ENCODE data around the gene FIGNL1.
A peak's percentile ranks its signal among the peaks of the same experiment; 100 is the strongest.

FIGNL1 gene

DNA sequence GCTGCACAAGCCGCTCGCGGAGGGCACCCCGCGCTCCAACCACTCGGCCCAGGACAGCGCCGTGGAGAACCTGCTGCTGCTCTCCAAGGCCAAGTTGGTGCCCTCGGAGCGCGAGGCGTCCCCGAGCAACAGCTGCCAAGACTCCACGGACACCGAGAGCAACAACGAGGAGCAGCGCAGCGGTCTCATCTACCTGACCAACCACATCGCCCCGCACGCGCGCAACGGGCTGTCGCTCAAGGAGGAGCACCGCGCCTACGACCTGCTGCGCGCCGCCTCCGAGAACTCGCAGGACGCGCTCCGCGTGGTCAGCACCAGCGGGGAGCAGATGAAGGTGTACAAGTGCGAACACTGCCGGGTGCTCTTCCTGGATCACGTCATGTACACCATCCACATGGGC, 50.0 kb downstream of the FIGNL1 start:
- no peak for DNase-seq (ENCODE audit: low read depth)
- no peak overlapping the region for H3K4me3 ChIP-seq (ENCODE audit: low read depth, low read length)
- TF ChIP-seq, protein P1, sequence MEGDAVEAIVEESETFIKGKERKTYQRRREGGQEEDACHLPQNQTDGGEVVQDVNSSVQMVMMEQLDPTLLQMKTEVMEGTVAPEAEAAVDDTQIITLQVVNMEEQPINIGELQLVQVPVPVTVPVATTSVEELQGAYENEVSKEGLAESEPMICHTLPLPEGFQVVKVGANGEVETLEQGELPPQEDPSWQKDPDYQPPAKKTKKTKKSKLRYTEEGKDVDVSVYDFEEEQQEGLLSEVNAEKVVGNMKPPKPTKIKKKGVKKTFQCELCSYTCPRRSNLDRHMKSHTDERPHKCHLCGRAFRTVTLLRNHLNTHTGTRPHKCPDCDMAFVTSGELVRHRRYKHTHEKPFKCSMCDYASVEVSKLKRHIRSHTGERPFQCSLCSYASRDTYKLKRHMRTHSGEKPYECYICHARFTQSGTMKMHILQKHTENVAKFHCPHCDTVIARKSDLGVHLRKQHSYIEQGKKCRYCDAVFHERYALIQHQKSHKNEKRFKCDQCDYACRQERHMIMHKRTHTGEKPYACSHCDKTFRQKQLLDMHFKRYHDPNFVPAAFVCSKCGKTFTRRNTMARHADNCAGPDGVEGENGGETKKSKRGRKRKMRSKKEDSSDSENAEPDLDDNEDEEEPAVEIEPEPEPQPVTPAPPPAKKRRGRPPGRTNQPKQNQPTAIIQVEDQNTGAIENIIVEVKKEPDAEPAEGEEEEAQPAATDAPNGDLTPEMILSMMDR (IDR thresholded peaks at IDR 0.05; ENCODE audit: insufficient read depth, low read depth, low read length, missing control alignments), result no peak

DNA sequence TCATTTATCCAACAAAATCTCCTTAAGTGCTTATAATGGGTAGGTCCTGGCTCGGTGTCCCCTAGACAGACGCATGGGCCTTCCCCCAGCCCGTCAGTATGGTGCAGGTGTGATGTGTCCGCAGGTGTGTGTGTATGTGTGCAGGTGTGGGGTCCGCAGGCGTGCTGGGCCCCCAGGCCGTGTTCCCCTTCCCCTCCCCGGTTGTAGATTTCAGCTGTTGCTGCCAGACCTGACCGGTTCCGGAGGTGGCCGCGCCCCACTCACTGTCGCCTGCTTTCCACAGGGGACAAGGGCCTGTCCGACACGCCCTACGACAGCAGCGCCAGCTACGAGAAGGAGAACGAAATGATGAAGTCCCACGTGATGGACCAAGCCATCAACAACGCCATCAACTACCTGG, 50.5 kb downstream of the FIGNL1 start:
- TF ChIP-seq, protein P1 (IDR thresholded peaks at IDR 0.05; ENCODE audit: insufficient read depth, low read depth, low read length, missing control alignments), result no peak
- no peak overlapping the region for H3K4me3 ChIP-seq (ENCODE audit: low read depth, low read length)
- DNase-seq (ENCODE audit: low read depth), result no peak

DNA sequence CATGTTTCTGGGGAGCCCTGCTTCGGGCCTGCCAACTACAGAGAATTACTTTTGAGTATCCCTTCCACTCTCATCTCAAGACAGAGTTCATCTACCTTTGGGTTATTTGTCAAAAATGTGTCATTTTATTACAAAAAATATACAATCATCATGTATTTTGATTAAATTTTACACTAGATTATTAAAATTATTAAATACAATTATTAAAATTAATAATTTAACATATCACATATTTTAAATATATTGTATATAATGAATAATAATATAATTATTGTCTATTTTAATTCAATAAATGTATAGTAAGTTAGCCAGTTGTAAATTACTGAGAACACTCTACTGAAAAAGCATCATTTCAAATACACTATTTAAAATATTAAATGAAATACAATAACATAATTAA, 50.9 kb downstream of the FIGNL1 start:
- TF ChIP-seq, protein P1 (IDR thresholded peaks at IDR 0.05; ENCODE audit: insufficient read depth, low read depth, low read length, missing control alignments), result no peak
- H3K4me3 ChIP-seq (ENCODE audit: low read depth, low read length), result no peak overlapping the region
- DNase-seq (ENCODE audit: low read depth), result no peak

DNA sequence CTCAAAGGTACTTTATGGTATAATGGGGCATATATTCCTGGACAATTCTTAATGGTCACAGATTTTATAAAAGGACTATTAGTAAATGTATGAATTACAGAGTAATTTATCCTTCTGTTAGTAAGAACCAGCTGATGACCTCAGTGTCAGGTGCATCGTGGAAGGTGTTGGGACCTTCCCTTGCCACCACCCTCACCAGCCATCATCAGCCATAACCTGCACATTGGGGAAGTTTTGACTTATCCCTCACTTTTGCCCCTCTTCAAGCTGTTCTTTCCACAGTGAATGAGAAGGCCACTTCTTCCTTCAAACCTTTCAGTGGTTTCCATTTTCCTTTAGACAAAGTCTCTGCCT, 52.2 kb downstream of the FIGNL1 start:
- DNase-seq (ENCODE audit: low read depth), result no peak
- no peak overlapping the region for H3K4me3 ChIP-seq (ENCODE audit: low read depth, low read length)
- TF ChIP-seq, protein P1 (IDR thresholded peaks at IDR 0.05; ENCODE audit: insufficient read depth, low read depth, low read length, missing control alignments), result no peak

DNA sequence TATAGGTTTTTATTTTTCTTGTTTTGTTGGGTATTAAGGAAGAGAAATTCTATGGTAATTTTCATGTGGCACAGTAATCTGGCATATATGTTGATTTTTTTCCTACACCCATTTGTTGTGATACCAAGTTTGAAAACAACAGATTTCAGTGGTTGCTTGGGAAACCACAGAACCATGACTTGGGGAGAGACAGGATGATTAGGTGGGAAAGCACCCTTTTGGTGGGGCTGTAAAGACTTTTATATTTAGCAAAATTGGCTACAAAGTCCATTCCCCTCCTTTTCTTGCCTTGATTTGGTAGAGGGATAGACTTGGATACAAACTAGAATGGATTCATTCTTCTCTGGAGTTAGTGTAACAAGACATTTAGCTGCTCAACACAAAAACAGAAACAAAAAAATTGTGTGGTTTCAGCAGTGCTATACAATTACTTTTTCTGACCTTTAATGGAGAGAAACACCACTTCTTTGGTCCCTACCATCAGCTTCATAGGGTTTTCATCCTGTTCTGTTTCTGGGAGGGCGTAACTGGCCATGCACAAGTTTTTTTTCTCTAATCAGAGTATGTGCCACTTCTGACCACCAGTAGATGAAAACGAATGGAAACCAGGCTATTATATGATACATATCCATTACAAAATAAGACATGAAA, 52.7 kb downstream of the FIGNL1 start:
- H3K4me3 ChIP-seq (ENCODE audit: low read depth, low read length), result no peak overlapping the region
- peak; percentile 78 for DNase-seq (ENCODE audit: low read depth)
- TF ChIP-seq, protein P1 (IDR thresholded peaks at IDR 0.05; ENCODE audit: insufficient read depth, low read depth, low read length, missing control alignments), result no peak

DNA sequence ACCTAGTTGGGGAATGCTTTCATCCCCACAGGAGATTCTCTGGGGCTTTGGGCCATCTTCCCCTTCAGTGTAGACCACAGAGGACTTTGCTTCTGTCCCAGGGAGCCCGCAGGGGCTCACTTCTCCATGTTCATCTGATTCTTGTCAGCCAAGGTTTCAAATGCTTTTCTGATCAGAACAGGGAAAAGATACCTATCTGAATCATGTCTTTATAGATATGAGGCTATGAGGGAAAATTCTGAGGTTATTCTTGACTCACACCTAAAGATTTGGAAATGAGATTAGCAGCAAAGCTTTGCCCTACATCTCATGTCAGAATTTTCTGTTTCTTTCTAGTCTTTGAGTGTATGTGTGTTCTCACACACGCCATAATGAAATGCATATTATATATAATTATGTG, 53.3 kb downstream of the FIGNL1 start:
- no peak overlapping the region for H3K4me3 ChIP-seq (ENCODE audit: low read depth, low read length)
- DNase-seq (ENCODE audit: low read depth), result no peak
- TF ChIP-seq, protein P1 (IDR thresholded peaks at IDR 0.05; ENCODE audit: insufficient read depth, low read depth, low read length, missing control alignments), result no peak

DNA sequence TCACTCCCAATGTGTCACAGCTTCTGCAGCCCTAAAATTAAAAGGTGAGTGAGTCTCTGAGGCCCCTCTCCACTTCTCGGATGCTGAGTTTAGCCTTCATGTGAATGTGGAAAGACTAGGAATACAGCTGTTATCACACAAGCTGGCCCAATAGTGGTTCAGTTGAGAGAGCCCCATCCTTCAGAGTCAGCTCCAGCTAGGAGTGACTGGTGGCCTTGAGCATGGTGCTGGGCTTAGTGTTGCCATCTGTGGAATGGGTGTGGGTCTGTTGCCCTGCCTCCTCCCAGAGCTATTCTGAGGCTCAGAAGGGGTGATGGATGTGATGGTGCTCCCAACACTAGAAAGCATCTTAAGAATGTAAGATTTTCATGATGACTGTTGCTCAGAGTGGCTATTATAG, 55.8 kb downstream of the FIGNL1 start:
- TF ChIP-seq, protein P1 (IDR thresholded peaks at IDR 0.05; ENCODE audit: insufficient read depth, low read depth, low read length, missing control alignments), result no peak
- no peak for DNase-seq (ENCODE audit: low read depth)
- 0 out of 2 replicates have a peak overlapping the region, but pooled peaks have one; percentile 4 for H3K4me3 ChIP-seq (ENCODE audit: low read depth, low read length)

Data from GM12865 (cell line).